NCI-H2107 (cell line): Measurements from ENCODE around the gene VPS35.

Experiments used
- DNase-seq: peaks from one replicate; lab custom pipeline; 2025; lab: John Stamatoyannopoulos, UW

Gene VPS35

GRCh38 chr16:46613352-46613751 lies 75.6 kb downstream of the VPS35 start:
- DNase-seq: no peak

- DNase-seq: no peak
Observed at GRCh38 chr16:46612121-46612520, 76.9 kb downstream of the VPS35 start.

DNA sequence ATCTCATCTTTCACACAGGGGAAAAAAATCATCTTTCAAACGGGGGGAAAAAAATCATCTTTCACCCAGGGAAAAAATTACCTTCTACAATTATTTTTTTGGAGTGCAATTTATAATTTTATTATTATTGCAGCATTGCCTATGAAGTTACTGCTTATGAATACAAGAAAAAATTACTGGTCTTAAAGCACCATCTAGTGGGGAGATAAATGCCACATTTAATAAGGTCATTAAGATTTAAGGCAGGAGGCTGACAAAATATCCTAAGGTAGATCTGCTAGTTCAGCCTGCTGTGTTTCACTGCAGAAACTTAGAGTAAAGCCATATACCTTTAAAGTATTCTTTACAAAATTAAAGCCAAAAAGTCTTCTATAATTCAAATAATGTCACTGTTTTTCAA lies 81.4 kb downstream of the VPS35 start:
- DNase-seq: no peak

GRCh38 chr16:46606231-46606630 lies 82.7 kb downstream of the VPS35 start:
- no peak for DNase-seq
